CD4-positive, alpha-beta T cell (primary cell): ENCODE results near the gene KCNH2. TPM values are rescaled to one million over a fixed set of nuclear protein-coding genes. Genes with fewer than 3 reads are reported as not detected.
A peak's percentile ranks its signal among the peaks of the same experiment; 100 is the strongest.

ENCODE experiments used
- ATAC-seq: fragments of 200-7000 bp; cut with Tn5 transposase; one replicate; pipeline ENCODE4 v1.10.0; 2022; ENCODE audit warnings: mild to moderate bottlenecking; ENCODE audit not compliant: poor library complexity
- CTCF ChIA-PET: fragments of 350-600 bp; sonication (Branson Sonifier 250); formaldehyde crosslinking; loops from one replicate; lab custom pipeline; 2021; ENCODE audit warnings: antibody characterized with exemption, inconsistent platforms; lab: Charles Lee
- POLR2A ChIA-PET: fragments of 350-600 bp; sonication (Branson Sonifier 250); formaldehyde crosslinking; loops from one replicate; lab custom pipeline; 2021; ENCODE audit warnings: antibody characterized with exemption, inconsistent platforms; lab: Charles Lee
- DNase-seq, 14 experiments: peaks; one replicate each; pipeline ENCODE4 v3.0.0-alpha.2; 2013 to 2020; ENCODE audit warnings: mixed read lengths in 2 of 14
- H3K27ac ChIP-seq, 2 donors: one replicate each; pipeline versions ENCODE4 v1.5.1 to v1.7.0; 2013; ENCODE audit warnings: low read length in 2 of 2, low read depth in 1 of 2, mild to moderate bottlenecking in 1 of 2
- H3K27me3 ChIP-seq, 2 experiments: 1 replicate in 1 of 2; 2 replicates in 1 of 2; pipeline versions ENCODE4 v1.6.1 to v1.7.0; 2013; ENCODE audit warnings: low read length in 2 of 2, control low read depth in 1 of 2, mild to moderate bottlenecking in 1 of 2, moderate library complexity in 1 of 2; ENCODE audit not compliant: insufficient read depth in 2 of 2, control insufficient read depth in 1 of 2
- H3K36me3 ChIP-seq: one replicate; pipeline ENCODE4 v1.6.1; 2013; ENCODE audit warnings: low read length, control low read depth; ENCODE audit not compliant: insufficient read depth
- H3K4me1 ChIP-seq: one replicate; pipeline ENCODE4 v1.6.1; 2013; ENCODE audit warnings: low read length, control low read depth; ENCODE audit not compliant: insufficient read depth
- H3K4me3 ChIP-seq: one replicate; pipeline ENCODE4 v1.5.1; 2013; ENCODE audit warnings: mild to moderate bottlenecking, low read length, moderate library complexity
- H3K9me3 ChIP-seq, 2 experiments: 1 replicate in 1 of 2; 2 replicates in 1 of 2; pipeline versions ENCODE4 v1.6.1 to v1.7.0; 2013; ENCODE audit warnings: low read length in 2 of 2, mild to moderate bottlenecking in 2 of 2, control low read depth in 1 of 2, moderate library complexity in 1 of 2; ENCODE audit not compliant: control insufficient read depth in 1 of 2, insufficient read depth in 1 of 2
- H3K27ac Mint-ChIP-seq: one replicate; pipeline ENCODE4 v1.8.0; 2020; ENCODE audit warnings: mixed read lengths
- H3K27me3 Mint-ChIP-seq: one replicate; pipeline ENCODE4 v1.8.0; 2021; ENCODE audit warnings: mixed read lengths
- H3K36me3 Mint-ChIP-seq: one replicate; pipeline ENCODE4 v1.8.0; 2021; ENCODE audit warnings: low read depth, mixed read lengths
- H3K4me1 Mint-ChIP-seq: one replicate; pipeline ENCODE4 v1.8.0; 2021; ENCODE audit warnings: low read depth, mixed read lengths
- H3K4me3 Mint-ChIP-seq: one replicate; pipeline ENCODE4 v1.8.0; 2020; ENCODE audit warnings: mild to moderate bottlenecking, mixed read lengths
- H3K9me3 Mint-ChIP-seq: one replicate; pipeline ENCODE4 v1.8.0; 2020; ENCODE audit warnings: mixed read lengths
- intact Hi-C, 2 experiments: fragments of 100-400 bp; cut with DNase I in 1 of 2; cut with micrococcal nuclease in 1 of 2; formaldehyde crosslinking; loops; one replicate each; pipeline versions ENCODE4 v1.15.1 to v1.9.0; 2023 to 2025; cut with DNase I, micrococcal nuclease
- total RNA-seq, 174 experiments: library from RNA in 2 of 174; stranded (reverse) in 2 of 174; gene quantifications; one replicate each; pipeline ENCODE4 v1.2.3 and lab custom pipeline; 2021 to 2026
- TF ChIP-seq, protein P1 (sequence below): fragments of 200-600 bp; IDR thresholded peaks from one replicate; pipeline ENCODE4 v1.8.0; 2022; ENCODE audit warnings: antibody characterized with exemption, mild to moderate bottlenecking

KCNH2 gene
- total RNA-seq, 2 experiments from 2014 or later, result 1.9 to 2.3 TPM

DNA sequence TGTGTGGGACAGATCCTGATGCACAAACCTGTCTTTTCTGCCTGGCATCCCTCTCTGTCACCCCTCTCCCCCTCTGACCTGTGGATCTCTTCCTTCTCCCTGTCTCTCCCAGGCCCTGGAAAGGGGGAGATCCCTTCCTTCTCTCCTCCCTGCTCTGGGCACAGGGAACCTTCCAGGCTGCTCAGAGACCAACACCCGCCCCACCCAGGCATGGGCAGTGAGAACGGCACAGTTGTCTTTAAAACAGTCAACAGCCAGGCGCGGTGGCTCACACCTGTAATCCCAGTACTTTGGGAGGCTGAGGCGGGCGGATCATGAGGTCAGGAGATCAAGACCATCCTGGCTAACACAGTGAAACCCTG, 34.7 kb downstream of the KCNH2 start:
- Mint-ChIP-seq H3K27me3 (peaks cover under 1% of the 10 kb centered on the region), H3K36me3 (no peaks in the 10 kb centered on the region), H3K9me3 (no peaks in the 10 kb centered on the region), H3K27ac (no peak overlapping the region), H3K4me1 (peaks cover 37% of the 10 kb centered on the region), H3K4me3 (no peak overlapping the region)
- DNase-seq (peak in 1 of 14 experiments; percentile 20), ATAC-seq (no peak)
- intact Hi-C loops, result no loop called here
- no peak overlapping the region for H3K27ac ChIP-seq
- H3K4me1 ChIP-seq, result peaks cover 36% of the 10 kb centered on the region
- H3K9me3 ChIP-seq, result no peaks in the 10 kb centered on the region
- no peak overlapping the region for H3K4me3 ChIP-seq
- peaks cover 0 to 3% of the 10 kb centered on the region in 2 experiments for H3K27me3 ChIP-seq
- ChIA-PET CTCF (no interaction called here), POLR2A (no interaction called here)
- TF ChIP-seq, protein P1, sequence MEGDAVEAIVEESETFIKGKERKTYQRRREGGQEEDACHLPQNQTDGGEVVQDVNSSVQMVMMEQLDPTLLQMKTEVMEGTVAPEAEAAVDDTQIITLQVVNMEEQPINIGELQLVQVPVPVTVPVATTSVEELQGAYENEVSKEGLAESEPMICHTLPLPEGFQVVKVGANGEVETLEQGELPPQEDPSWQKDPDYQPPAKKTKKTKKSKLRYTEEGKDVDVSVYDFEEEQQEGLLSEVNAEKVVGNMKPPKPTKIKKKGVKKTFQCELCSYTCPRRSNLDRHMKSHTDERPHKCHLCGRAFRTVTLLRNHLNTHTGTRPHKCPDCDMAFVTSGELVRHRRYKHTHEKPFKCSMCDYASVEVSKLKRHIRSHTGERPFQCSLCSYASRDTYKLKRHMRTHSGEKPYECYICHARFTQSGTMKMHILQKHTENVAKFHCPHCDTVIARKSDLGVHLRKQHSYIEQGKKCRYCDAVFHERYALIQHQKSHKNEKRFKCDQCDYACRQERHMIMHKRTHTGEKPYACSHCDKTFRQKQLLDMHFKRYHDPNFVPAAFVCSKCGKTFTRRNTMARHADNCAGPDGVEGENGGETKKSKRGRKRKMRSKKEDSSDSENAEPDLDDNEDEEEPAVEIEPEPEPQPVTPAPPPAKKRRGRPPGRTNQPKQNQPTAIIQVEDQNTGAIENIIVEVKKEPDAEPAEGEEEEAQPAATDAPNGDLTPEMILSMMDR, result no peak
- no peaks in the 10 kb centered on the region for H3K36me3 ChIP-seq

DNA sequence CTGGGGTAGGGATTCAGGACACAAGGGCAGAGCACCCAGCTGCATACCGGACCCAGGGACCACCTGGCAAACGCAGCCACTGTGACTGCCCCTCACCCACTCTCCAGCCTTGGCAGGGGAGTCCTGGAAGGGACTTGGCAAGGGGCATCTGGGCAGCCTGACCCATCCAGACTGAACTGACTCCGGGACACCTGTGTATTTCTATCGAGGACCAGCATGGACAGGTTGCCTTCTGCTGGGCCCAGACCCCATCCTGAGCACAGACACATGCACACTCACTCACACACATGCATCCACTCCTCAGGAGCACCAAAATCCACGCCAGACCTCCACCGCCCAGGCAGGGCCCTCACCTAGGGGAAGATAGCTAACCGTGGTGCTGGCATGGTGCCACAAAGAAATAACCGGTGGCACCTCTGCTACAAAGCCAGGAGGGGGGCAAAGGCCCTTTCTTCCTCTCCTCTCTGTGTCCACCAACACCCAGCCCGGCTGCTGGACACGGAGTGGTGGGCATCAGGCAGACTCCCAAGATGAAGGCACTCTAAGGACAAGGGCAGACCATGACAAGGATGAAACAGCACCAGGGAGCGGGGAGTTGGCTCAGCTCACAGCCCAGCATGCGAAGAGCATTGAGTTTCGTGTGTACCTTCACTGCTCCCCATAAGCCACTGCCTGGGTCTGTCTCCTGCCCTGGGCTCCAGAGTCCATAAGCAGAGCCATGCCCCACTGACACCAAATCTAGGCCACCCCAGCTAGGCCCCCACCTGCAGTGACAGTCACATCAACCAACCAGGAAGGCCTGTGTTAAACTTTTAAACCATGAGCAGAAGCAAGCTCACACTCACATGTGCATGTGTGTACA, 35.3 kb downstream of the KCNH2 start:
- peaks cover 43% of the 10 kb centered on the region for H3K4me1 Mint-ChIP-seq
- H3K27ac Mint-ChIP-seq, result no peak overlapping the region
- H3K9me3 Mint-ChIP-seq, result no peaks in the 10 kb centered on the region
- no peaks in the 10 kb centered on the region for H3K36me3 ChIP-seq
- DNase-seq, result peak in 2 of 14 experiments; percentile 20 to 31
- CTCF ChIA-PET, result no interaction called here
- H3K27me3 ChIP-seq, result peaks cover 0 to 3% of the 10 kb centered on the region in 2 experiments
- no peaks in the 10 kb centered on the region for H3K9me3 ChIP-seq
- H3K4me1 ChIP-seq, result peaks cover 42% of the 10 kb centered on the region
- no peaks in the 10 kb centered on the region for H3K36me3 Mint-ChIP-seq
- POLR2A ChIA-PET, result no interaction called here
- no peaks in the 10 kb centered on the region for H3K27me3 Mint-ChIP-seq
- no peak overlapping the region for H3K27ac ChIP-seq
- TF ChIP-seq, protein P1, result no peak
- no peak overlapping the region for H3K4me3 Mint-ChIP-seq
- no peak overlapping the region for H3K4me3 ChIP-seq
- intact Hi-C loops, result no loop called here
- no peak for ATAC-seq

DNA sequence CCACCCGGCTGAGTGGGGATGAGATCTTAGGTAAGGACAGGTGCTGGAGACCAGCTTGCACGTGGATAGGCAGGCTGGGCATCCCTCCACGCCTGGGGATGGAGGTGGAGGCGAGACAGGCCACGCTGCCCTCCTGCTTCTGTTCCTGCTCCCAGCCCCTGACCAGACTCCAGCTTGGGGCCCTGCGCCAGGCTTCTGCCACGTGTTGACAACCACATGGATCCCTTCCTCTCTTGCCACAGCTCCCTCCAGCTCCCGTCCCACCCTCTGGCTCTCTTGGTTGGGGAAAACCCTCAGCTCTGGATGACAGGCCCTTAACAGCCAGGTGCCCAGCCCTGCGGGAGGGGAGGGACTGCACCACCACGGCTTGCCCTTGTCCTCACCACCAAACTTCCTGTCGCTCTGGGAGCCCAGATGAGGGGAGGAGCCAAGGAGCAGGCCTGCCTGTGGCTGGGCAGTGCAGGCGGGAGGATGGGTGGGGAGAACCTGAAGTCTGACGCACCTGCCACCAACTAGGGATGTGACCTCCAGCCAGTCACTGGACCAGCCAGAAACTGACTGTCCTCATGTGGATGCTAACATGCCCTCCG, 36.0 kb downstream of the KCNH2 start:
- TF ChIP-seq, protein P1, result no peak
- intact Hi-C loops, result no loop called here

More for the DNA sequence above, 36.0 kb downstream of the KCNH2 start:
- no peak overlapping the region for H3K4me3 ChIP-seq
- ChIA-PET CTCF (no interaction called here), POLR2A (no interaction called here)
- no peaks in the 10 kb centered on the region for H3K36me3 Mint-ChIP-seq
- DNase-seq, result peak in 13 of 14 experiments; percentile 15 to 77 (median 51)
- no peaks in the 10 kb centered on the region for H3K9me3 Mint-ChIP-seq
- ATAC-seq, result peak; percentile 76
- no peak overlapping the region for H3K4me3 Mint-ChIP-seq
- no peak overlapping the region for H3K27ac ChIP-seq
- H3K27ac Mint-ChIP-seq, result no peak overlapping the region
- peaks cover 51% of the 10 kb centered on the region for H3K4me1 Mint-ChIP-seq
- no peaks in the 10 kb centered on the region for H3K36me3 ChIP-seq
- no peaks in the 10 kb centered on the region for H3K9me3 ChIP-seq
- H3K27me3 ChIP-seq, result peaks cover 0 to 3% of the 10 kb centered on the region in 2 experiments
- no peaks in the 10 kb centered on the region for H3K27me3 Mint-ChIP-seq
- H3K4me1 ChIP-seq, result peaks cover 49% of the 10 kb centered on the region
